ENCODE results near the gene SLC22A23. TPM values are rescaled to one million over a fixed set of nuclear protein-coding genes. Genes with fewer than 3 reads are reported as not detected.

The SLC22A23 gene
- total RNA-seq, 2 donors from 2014 or later, result 11.1 to 13.3 TPM

GRCh38 chr6:3335169-3335568, 121.7 kb downstream of the SLC22A23 start:
- Histone ChIP-seq H3K4me1 (ENCODE audit: control insufficient read depth, insufficient read depth, low read length) (no peaks in the 10 kb centered on the region), H3K4me3 (ENCODE audit: low read length) (no peak overlapping the region), H3K27ac (ENCODE audit: low read depth, low read length) (peak overlapping the region; percentile 31), H3K9me3 (ENCODE audit: control insufficient read depth, low read length) (no peaks in the 10 kb centered on the region), H3K9ac (ENCODE audit: extremely low read depth, low read length, poor library complexity, severe bottlenecking) (no peak overlapping the region), H3K27me3 (ENCODE audit: control insufficient read depth, insufficient read depth, low read length, poor library complexity, severe bottlenecking) (no peaks in the 10 kb centered on the region), H3K36me3 (ENCODE audit: control insufficient read depth, insufficient read depth, low read length) (no peaks in the 10 kb centered on the region)
- H3K27ac Mint-ChIP-seq, result no peak overlapping the region
- peaks cover 49% of the 10 kb centered on the region for H3K4me1 Mint-ChIP-seq
- H3K36me3 Mint-ChIP-seq (ENCODE audit: low read depth), result no peaks in the 10 kb centered on the region
- 93% methylated on average over 6 of the region's 6 CpGs for WGBS, 2 experiments (ENCODE audit: insufficient coverage in 1 of 2, insufficient read length in 1 of 2)
- no peak overlapping the region for H3K4me3 Mint-ChIP-seq
- DNase-seq, result peak; percentile 31
- H3K9me3 Mint-ChIP-seq, result no peaks in the 10 kb centered on the region
- no peak for TF ChIP-seq CTCF (conservative IDR thresholded peaks at IDR 0.05)
- peaks cover 1% of the 10 kb centered on the region for H3K27me3 Mint-ChIP-seq (ENCODE audit: insufficient read depth)

GRCh38 chr6:3334555-3334954, 122.3 kb downstream of the SLC22A23 start:
- no peaks in the 10 kb centered on the region for H3K36me3 Mint-ChIP-seq (ENCODE audit: low read depth)
- peak; percentile 39 for DNase-seq
- H3K4me3 Mint-ChIP-seq, result no peak overlapping the region
- no peak overlapping the region for H3K27ac Mint-ChIP-seq
- Histone ChIP-seq H3K27me3 (ENCODE audit: control insufficient read depth, insufficient read depth, low read length, poor library complexity, severe bottlenecking) (no peaks in the 10 kb centered on the region), H3K27ac (ENCODE audit: low read depth, low read length) (peak overlapping the region; percentile 31), H3K4me1 (ENCODE audit: control insufficient read depth, insufficient read depth, low read length) (no peaks in the 10 kb centered on the region), H3K36me3 (ENCODE audit: control insufficient read depth, insufficient read depth, low read length) (no peaks in the 10 kb centered on the region), H3K4me3 (ENCODE audit: low read length) (no peak overlapping the region), H3K9me3 (ENCODE audit: control insufficient read depth, low read length) (no peaks in the 10 kb centered on the region), H3K9ac (ENCODE audit: extremely low read depth, low read length, poor library complexity, severe bottlenecking) (no peak overlapping the region)
- no peaks in the 10 kb centered on the region for H3K9me3 Mint-ChIP-seq
- TF ChIP-seq CTCF (conservative IDR thresholded peaks at IDR 0.05), result no peak
- 81 to 82% methylated on average over 8 of the region's 8 CpGs for WGBS, 2 experiments (ENCODE audit: insufficient coverage in 1 of 2, insufficient read length in 1 of 2)
- peaks cover 48% of the 10 kb centered on the region for H3K4me1 Mint-ChIP-seq
- peaks cover 1% of the 10 kb centered on the region for H3K27me3 Mint-ChIP-seq (ENCODE audit: insufficient read depth)

GRCh38 chr6:3333263-3333662, 123.6 kb downstream of the SLC22A23 start:
- Mint-ChIP-seq H3K4me1 (peaks cover 41% of the 10 kb centered on the region), H3K27ac (no peak overlapping the region), H3K36me3 (ENCODE audit: low read depth) (no peaks in the 10 kb centered on the region), H3K27me3 (ENCODE audit: insufficient read depth) (peaks cover 1% of the 10 kb centered on the region), H3K9me3 (no peaks in the 10 kb centered on the region), H3K4me3 (no peak overlapping the region)
- Histone ChIP-seq H3K27ac (ENCODE audit: low read depth, low read length) (no peak overlapping the region), H3K27me3 (ENCODE audit: control insufficient read depth, insufficient read depth, low read length, poor library complexity, severe bottlenecking) (no peaks in the 10 kb centered on the region), H3K9me3 (ENCODE audit: control insufficient read depth, low read length) (no peaks in the 10 kb centered on the region), H3K4me1 (ENCODE audit: control insufficient read depth, insufficient read depth, low read length) (no peaks in the 10 kb centered on the region), H3K4me3 (ENCODE audit: low read length) (no peak overlapping the region), H3K36me3 (ENCODE audit: control insufficient read depth, insufficient read depth, low read length) (no peaks in the 10 kb centered on the region), H3K9ac (ENCODE audit: extremely low read depth, low read length, poor library complexity, severe bottlenecking) (no peak overlapping the region)
- no peak for DNase-seq
- 77 to 84% methylated on average over 4 to 6 of the region's 6 CpGs for WGBS, 2 experiments (ENCODE audit: insufficient coverage in 1 of 2, insufficient read length in 1 of 2)
- no peak for TF ChIP-seq CTCF (conservative IDR thresholded peaks at IDR 0.05)
